HG03342 (cell line): Measurements from ENCODE around the gene MPND.

Experiments used
- ATAC-seq: cut with Tn5 transposase; IDR thresholded peaks from one replicate; pipeline ENCODE4 v1.9.1; 2021; ENCODE audit warnings: mild to moderate bottlenecking, moderate library complexity; ENCODE audit not compliant: unreplicated experiment

The MPND gene

GRCh38 chr19:4376028-4376670 is 32.8 kb downstream of the MPND start:
- no peak for ATAC-seq

DNA sequence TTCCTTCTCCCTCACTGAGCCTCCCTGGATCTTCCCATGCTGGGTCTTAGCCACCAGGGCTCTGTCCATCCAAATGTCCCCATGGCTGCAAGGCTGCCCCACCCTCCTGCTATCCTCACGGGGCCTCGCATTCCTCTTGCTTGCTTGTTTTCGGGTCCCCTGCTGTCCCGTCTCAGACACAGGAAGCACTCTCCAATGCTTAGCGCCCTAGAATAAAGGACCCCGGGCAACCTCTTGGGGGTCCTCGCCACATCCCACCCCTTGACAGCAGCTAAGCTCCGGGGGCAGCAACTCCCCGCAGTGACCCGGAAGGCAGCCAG is 33.3 kb downstream of the MPND start:
- ATAC-seq: no peak

DNA sequence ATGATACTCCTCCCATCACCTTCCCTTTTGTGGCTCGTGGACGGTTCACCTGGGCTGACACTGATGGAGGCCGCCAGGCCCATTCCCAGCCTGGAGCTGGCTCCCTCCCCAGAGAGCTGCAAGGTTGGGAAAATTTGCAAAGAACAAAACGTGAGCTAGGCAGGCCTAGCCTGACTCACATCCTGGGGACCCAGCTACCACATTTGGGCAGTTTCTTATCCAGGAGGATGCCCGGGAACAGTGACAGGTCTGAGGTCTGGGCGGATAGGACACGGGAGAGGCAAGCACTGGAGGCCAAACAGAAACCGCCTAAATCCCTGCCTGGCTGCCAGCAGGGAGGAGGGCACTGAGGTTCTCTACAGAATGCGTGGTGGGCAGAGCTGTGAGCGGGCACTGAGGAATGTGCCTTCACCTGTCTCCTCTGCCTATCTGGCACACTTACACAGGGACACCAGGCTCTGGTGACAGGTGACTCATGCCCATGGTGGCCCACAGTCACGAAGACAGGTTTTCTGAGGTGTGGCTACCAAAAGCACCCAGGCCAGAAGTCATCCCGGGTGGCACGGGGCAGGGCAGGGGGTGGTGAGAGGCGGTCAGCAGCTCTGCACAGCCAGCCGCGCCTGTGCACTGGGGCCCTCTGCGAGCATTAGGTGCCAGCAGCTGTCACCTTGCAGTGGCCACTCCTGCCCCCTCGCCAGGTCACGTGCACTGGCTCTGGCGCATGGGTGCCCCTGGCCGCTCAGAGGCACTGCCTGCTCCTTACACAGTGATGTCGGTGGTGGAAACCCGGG is 33.8 kb downstream of the MPND start:
- ATAC-seq: no peak

- ATAC-seq: no peak
These were observed 35.5 kb downstream of the MPND start for GRCh38 chr19:4378886-4379285.

DNA sequence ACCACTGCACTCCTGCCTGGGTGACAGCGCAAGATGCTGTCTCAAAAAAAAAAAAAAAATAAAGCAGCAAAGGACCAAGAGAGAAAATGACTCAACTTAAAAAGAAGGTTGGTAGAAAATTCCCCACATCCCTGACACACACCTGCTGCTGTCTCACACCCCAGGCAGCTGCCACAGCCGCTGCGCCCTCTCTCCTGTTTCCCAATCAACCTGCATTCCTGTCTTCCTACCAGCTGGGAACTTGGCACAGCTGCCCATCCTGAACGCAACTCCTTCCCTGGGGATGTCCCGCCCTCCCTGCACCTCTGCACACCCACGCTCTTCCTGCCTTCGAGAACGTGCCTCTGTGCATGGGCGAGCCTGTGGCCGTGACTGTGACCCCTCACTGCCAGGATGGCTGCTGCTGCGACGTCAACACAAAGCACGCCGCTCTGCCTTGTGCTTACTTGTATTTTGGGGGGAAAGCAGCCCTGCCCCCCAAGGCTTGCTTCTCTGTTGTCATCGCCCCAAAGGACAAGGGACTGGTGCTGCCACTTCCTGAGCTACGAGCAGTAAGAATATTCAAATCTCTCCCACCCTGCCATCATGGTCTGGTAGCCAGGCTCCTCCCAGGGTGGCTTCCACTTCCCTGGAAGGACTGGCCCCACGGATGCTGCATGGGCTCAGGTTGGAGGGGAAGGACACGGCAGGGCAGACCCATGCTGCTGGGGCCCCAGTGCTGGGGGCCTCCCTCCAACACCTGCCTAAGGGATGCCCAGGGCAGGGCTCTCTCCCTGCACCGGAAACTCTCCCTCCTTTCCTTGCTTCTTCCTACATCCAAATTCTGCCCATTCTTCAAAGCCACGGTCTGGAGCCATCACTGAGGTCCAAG is 36.3 kb downstream of the MPND start:
- no peak for ATAC-seq

DNA sequence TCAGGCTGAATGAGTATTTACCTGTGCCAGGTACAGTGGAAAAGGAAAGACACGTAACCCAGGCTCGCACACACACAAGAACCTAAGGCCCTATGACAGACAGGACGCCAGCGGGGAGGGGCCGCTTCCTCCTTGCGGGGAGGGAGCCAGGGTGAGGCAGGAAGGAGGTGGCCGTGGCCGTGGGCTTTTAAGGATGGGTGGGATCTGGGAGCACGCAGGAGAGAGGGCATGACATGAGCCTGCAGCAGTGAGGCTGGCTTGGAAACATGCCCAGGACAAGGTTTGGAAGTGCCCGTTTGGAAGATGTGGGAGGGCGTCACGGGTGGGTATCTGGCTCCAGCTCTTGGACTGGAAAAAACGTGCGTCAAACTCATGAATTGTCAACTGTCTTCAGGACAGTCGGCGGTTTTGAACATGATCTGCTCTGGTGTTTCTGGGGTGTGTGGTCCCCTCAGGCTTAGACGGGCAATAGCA is 36.9 kb downstream of the MPND start:
- no peak for ATAC-seq

- no peak for ATAC-seq
These were observed 42.1 kb downstream of the MPND start for GRCh38 chr19:4385291-4386040.

DNA sequence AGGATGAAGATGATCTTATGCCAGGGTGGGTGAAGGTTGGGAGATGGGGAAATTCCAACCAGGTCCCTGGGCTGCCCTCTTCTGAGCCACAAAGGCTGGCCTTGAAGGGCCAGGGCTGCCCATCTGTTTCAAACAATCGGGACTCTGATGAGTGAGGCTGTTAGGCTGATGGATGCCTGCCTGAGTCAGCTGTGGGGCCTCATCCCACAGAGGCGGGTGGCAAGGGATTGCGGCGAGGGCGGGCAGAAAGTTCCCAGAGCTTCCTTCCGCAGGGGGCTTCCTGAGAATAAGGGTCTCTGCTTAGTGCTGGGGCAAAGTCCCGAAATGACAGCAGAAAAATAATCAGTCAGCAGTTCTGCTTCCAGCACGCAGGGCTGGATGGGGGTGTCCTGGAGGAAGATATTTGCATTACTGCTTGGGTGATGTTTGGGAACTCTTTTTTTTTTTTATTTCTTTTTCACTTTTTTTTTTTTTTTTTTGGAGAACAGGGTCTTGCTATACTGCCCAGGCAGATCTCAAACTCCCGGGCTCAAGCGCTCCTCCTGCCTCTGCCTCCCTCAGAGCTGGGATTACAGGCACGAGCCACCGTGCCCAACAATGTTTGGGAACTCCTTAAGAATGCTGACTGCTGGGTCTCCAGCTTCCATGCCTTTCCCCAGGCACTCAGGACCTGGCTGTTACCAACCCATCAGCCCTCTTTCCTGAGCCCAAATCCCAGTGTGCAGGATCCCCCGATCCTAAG is 42.9 kb downstream of the MPND start:
- no peak for ATAC-seq

- ATAC-seq: no peak
These were observed 45.1 kb downstream of the MPND start for GRCh38 chr19:4388337-4389063.

- ATAC-seq: no peak
These were observed 45.7 kb downstream of the MPND start for GRCh38 chr19:4389064-4389375.

GRCh38 chr19:4389511-4390016 is 46.2 kb downstream of the MPND start:
- ATAC-seq: no peak

DNA sequence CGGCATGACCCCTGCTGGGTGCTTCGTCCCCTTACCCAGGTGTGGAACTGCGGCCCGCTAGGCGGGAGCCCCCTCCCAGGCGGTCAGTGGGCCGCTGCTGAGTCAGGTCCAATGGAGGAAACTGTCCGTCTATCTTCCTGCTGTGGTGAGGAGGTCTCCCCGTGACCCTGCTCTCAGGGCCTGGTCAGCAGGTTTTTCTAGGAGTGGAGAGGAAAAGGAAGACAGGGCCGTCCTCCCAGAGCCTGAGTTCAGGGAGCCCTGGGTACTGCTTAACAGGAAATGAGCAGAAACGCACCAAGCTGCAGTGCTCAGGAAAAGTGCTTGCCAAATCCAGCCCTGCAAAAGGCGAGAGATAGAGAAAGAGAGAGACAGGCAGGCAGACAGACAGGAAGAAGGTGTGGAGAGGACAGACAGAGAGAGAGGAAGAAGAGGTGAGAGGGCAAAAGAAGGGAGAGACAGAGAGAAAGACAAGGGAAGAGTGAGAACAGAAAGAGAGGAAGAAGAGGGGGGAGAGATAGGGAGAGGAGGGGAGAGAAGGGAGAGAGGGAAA is 46.7 kb downstream of the MPND start:
- ATAC-seq: no peak

- no peak for ATAC-seq
These were observed 47.4 kb downstream of the MPND start for GRCh38 chr19:4390567-4391305.

- no peak for ATAC-seq
These were observed 47.9 kb downstream of the MPND start for GRCh38 chr19:4391306-4391693.

DNA sequence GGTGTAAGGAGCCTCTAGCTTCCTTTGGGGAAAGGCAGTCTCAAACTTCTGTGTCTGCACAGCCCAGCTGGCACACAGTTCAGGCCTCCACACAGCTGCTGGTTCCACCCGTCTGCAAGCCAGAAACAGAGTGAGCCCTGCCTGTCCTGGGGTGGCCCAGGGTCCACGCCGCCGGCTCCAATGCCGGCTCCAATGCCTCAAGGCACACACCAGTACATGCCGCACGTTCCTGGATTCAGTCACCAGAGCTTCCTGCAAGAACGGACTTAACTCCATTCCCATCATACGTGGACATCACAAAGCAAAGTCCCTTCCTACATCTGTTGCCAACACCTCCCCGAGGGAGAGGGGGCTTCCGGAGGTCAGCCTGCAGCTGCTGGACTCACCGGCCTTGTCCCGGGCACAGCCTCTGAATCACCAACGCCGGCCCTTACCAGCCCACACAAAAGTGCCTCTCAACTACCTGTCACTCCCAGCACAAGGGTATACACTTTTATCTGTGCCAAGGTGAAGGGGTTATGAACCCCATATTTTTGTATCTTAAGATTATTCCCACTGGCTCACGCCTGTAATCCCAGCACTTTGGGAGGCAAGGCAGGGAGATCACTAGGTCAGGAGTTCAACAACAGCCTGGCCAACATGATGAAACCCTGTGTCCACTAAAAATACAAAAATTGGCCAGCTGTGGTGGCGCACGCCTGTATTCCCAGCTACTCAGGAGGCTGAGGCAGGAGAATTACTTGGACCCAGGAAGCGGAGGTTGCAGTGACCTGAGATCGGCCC is 48.5 kb downstream of the MPND start:
- ATAC-seq: no peak

GRCh38 chr19:4393947-4394590 is 50.7 kb downstream of the MPND start:
- no peak for ATAC-seq
